Endodermal cell (in vitro differentiated cells): Measurements from ENCODE around the gene MRNIP. TPM values are rescaled to one million over a fixed set of nuclear protein-coding genes. Genes with fewer than 3 reads are reported as not detected.
A peak's percentile ranks its signal among the peaks of the same experiment; 100 is the strongest.

Source experiments
- DNase-seq: peaks from one replicate; pipeline ENCODE4 v3.0.0-alpha.2; 2017
- H3K27ac ChIP-seq: 2 replicates; pipeline ENCODE4 v1.5.1; 2013; ENCODE audit warnings: mild to moderate bottlenecking, low read depth, low read length, moderate library complexity
- H3K27me3 ChIP-seq: 2 replicates; pipeline ENCODE4 v1.6.1; 2013; ENCODE audit warnings: mild to moderate bottlenecking, low read length, moderate library complexity; ENCODE audit not compliant: insufficient read depth, control insufficient read depth, poor library complexity, severe bottlenecking
- H3K36me3 ChIP-seq: 2 replicates; pipeline ENCODE4 v1.7.0; 2013; ENCODE audit warnings: mild to moderate bottlenecking, low read length, moderate library complexity; ENCODE audit not compliant: control insufficient read depth, insufficient read depth
- H3K4me1 ChIP-seq: one replicate; pipeline ENCODE4 v1.7.0; 2013; ENCODE audit warnings: low read length; ENCODE audit not compliant: control insufficient read depth, insufficient read depth
- H3K4me3 ChIP-seq: 2 replicates; pipeline ENCODE4 v1.5.1; 2013; ENCODE audit warnings: mild to moderate bottlenecking, low read length, moderate library complexity
- H3K9ac ChIP-seq: 2 replicates; pipeline ENCODE4 v1.6.1; 2013; ENCODE audit warnings: mild to moderate bottlenecking, low read length, moderate library complexity; ENCODE audit not compliant: poor library complexity, severe bottlenecking; ENCODE audit errors: extremely low read depth
- H3K9me3 ChIP-seq: 2 replicates; pipeline ENCODE4 v1.6.1; 2013; ENCODE audit warnings: mild to moderate bottlenecking, low read length, moderate library complexity; ENCODE audit not compliant: control insufficient read depth
- H3K27ac Mint-ChIP-seq: 2 replicates; pipeline ENCODE4 v1.8.0; 2020; ENCODE audit warnings: mixed read lengths
- H3K27me3 Mint-ChIP-seq: 2 replicates; pipeline ENCODE4 v1.8.0; 2021; ENCODE audit warnings: mild to moderate bottlenecking, mixed read lengths; ENCODE audit not compliant: insufficient read depth
- H3K36me3 Mint-ChIP-seq: 2 replicates; pipeline ENCODE4 v1.8.0; 2020; ENCODE audit warnings: low read depth, mixed read lengths
- H3K4me1 Mint-ChIP-seq: 2 replicates; pipeline ENCODE4 v1.8.0; 2020; ENCODE audit warnings: mixed read lengths
- H3K4me3 Mint-ChIP-seq: 2 replicates; pipeline ENCODE4 v1.8.0; 2020; ENCODE audit warnings: mild to moderate bottlenecking, moderate library complexity, mixed read lengths
- H3K9me3 Mint-ChIP-seq: 2 replicates; pipeline ENCODE4 v1.8.0; 2020; ENCODE audit warnings: mild to moderate bottlenecking, mixed read lengths
- CTCF ChIP-seq: fragments of 200-600 bp; sonication (generic); conservative IDR thresholded peaks from 2 replicates; pipeline ENCODE4 v1.5.0; 2021; ENCODE audit warnings: antibody characterized with exemption, mild to moderate bottlenecking
- WGBS, 2 experiments: methylation state at CpG; one replicate each; pipeline versions ENCODE4 v1.1.5 to v1.1.7; 2013; ENCODE audit warnings: missing lambda C conversion rate in 2 of 2, mixed read lengths in 1 of 2; ENCODE audit not compliant: insufficient coverage in 1 of 2, insufficient read length in 1 of 2; 5-methylcytosine and 5-hydroxymethylcytosine counted together
- total RNA-seq, 2 donors: library from RNA; stranded (reverse); fragmentation: NEBNext Ultra II Directional in 1 of 2; extraction: Animal tissue kit (Norgen Biotek cat#: 25700) in 1 of 2; gene quantifications; 2 replicates in 1 of 2; 3 replicates in 1 of 2; pipeline ENCODE4 v1.2.1, GENCODE V29; 2021

The MRNIP gene
- total RNA-seq, 2 donors from 2014 or later: 45.8 to 55.3 TPM

- H3K4me1 ChIP-seq: peaks cover 16% of the 10 kb centered on the region
- no peak overlapping the region for H3K9ac ChIP-seq
- H3K36me3 ChIP-seq: peaks cover 38% of the 10 kb centered on the region
- H3K9me3 ChIP-seq: no peaks in the 10 kb centered on the region
- no peak overlapping the region for H3K27ac Mint-ChIP-seq
- peaks cover 17% of the 10 kb centered on the region for H3K4me1 Mint-ChIP-seq
- H3K36me3 Mint-ChIP-seq: peaks cover 32% of the 10 kb centered on the region
- no peak for TF ChIP-seq CTCF
- peaks cover 4% of the 10 kb centered on the region for H3K27me3 Mint-ChIP-seq
- DNase-seq: no peak
- no peak overlapping the region for H3K27ac ChIP-seq
- H3K4me3 ChIP-seq: no peak overlapping the region
- 75 to 97% methylated on average over 8 to 23 of the region's 23 CpGs for WGBS, 2 experiments
- H3K4me3 Mint-ChIP-seq: peak overlapping the region; percentile 48
- no peaks in the 10 kb centered on the region for H3K27me3 ChIP-seq
- no peaks in the 10 kb centered on the region for H3K9me3 Mint-ChIP-seq
Measured at GRCh38 chr5:179816401-179816795, 42.2 kb downstream of the MRNIP start.

GRCh38 chr5:179815491-179816249, 42.9 kb downstream of the MRNIP start:
- no peak overlapping the region for H3K27ac Mint-ChIP-seq
- no peaks in the 10 kb centered on the region for H3K9me3 Mint-ChIP-seq
- H3K36me3 ChIP-seq: peaks cover 39% of the 10 kb centered on the region
- no peak overlapping the region for H3K4me3 ChIP-seq
- no peak for TF ChIP-seq CTCF
- DNase-seq: no peak
- H3K9me3 ChIP-seq: no peaks in the 10 kb centered on the region
- no peak overlapping the region for H3K9ac ChIP-seq
- peak overlapping the region; percentile 48 for H3K4me3 Mint-ChIP-seq
- H3K27me3 ChIP-seq: no peaks in the 10 kb centered on the region
- H3K27ac ChIP-seq: no peak overlapping the region
- H3K36me3 Mint-ChIP-seq: peaks cover 36% of the 10 kb centered on the region
- WGBS, 2 experiments: 96 to 100% methylated on average over 16 to 21 of the region's 21 CpGs
- H3K27me3 Mint-ChIP-seq: peaks cover 4% of the 10 kb centered on the region
- H3K4me1 Mint-ChIP-seq: peaks cover 17% of the 10 kb centered on the region
- H3K4me1 ChIP-seq: peaks cover 16% of the 10 kb centered on the region

DNA sequence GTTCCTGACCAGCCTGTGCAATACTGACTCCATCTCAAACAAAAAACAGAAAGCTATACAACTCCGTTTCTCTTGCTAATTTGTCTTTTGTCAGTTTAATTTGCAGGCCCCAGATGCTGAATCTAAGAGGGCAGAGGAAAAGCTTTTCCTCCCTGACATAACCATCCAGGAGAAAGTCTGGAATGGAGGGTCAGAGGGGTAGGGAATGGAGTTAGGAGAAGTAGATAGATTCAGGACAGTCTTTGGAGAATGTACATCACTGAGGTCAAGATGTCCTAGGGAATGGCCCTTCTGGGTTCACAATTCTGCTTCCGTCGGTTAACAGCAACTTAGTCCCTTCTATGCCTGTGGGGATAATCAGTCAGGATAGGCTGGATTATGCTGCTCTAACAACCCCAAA, 44.5 kb downstream of the MRNIP start:
- Mint-ChIP-seq H3K4me3 (no peak overlapping the region), H3K4me1 (peaks cover 10% of the 10 kb centered on the region), H3K27me3 (peaks cover 4% of the 10 kb centered on the region), H3K27ac (peak overlapping the region; percentile 46), H3K36me3 (peaks cover 37% of the 10 kb centered on the region), H3K9me3 (no peaks in the 10 kb centered on the region)
- Histone ChIP-seq H3K9ac (no peak overlapping the region), H3K27me3 (no peaks in the 10 kb centered on the region), H3K4me1 (peaks cover 1% of the 10 kb centered on the region), H3K9me3 (no peaks in the 10 kb centered on the region), H3K27ac (no peak overlapping the region), H3K4me3 (no peak overlapping the region), H3K36me3 (peaks cover 39% of the 10 kb centered on the region)
- no peak for DNase-seq
- TF ChIP-seq CTCF: no peak
- WGBS, 2 experiments: 81 to 90% methylated on average over 3 of the region's 3 CpGs
